ENCODE measurements around the gene TBC1D14. TPM values are rescaled to one million over a fixed set of nuclear protein-coding genes. Genes with fewer than 3 reads are reported as not detected.

TBC1D14 gene
- total and polyA plus RNA-seq, 9 of the 15 experiments (the other 6 are each of a cell fraction or from before 2014, with no cell fraction given): 2.1 to 59.6 (median 44.8) TPM

DNA sequence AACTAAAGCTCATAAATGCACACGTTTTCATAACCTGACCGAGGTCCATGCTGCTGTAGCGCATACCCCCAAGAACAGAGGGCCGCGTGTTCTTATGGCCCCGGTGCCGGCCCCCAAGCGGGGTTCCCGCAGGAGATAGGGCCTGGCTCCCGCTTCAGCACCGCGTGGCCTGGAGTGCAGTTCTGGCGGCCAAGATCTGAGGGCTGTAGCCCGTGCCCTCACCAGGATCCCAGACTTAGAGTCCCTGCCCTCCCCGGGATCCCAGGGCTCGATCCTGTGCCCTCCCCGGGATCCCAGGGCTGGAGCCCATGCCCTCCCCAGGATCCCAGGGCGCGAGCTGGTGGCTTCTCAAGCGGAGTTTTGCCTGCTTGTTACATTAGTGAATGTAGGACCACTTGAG, 159.3 kb downstream of the TBC1D14 start (continued):
- TF ChIP-seq, protein P1, sequence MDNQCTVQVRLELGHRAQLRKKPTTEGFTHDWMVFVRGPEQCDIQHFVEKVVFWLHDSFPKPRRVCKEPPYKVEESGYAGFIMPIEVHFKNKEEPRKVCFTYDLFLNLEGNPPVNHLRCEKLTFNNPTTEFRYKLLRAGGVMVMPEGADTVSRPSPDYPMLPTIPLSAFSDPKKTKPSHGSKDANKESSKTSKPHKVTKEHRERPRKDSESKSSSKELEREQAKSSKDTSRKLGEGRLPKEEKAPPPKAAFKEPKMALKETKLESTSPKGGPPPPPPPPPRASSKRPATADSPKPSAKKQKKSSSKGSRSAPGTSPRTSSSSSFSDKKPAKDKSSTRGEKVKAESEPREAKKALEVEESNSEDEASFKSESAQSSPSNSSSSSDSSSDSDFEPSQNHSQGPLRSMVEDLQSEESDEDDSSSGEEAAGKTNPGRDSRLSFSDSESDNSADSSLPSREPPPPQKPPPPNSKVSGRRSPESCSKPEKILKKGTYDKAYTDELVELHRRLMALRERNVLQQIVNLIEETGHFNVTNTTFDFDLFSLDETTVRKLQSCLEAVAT (IDR thresholded peaks at IDR 0.05): no peak
- TF ChIP-seq MAZ (CRISPR knock-in tag; conservative IDR thresholded peaks at IDR 0.05 in 1 of 2, IDR thresholded peaks at IDR 0.05 in 1 of 2) (no peak), TEAD1 (CRISPR knock-in tag; IDR thresholded peaks at IDR 0.05) (0 out of 4 replicates have a peak, but pooled peaks of 1 of the 2 experiments have one; percentile 21), MYBL2 (IDR thresholded peaks at IDR 0.05; ENCODE audit: low read depth) (no peak), MYBL2 (CRISPR knock-in tag; IDR thresholded peaks at IDR 0.05; ENCODE audit: borderline replicate concordance) (no peak), ZNF41 (CRISPR knock-in tag; conservative IDR thresholded peaks at IDR 0.05) (no peak), EP400 (IDR thresholded peaks at IDR 0.05) (0 out of 2 replicates have a peak, but pooled peaks have one; percentile 34), L3MBTL2 (IDR thresholded peaks at IDR 0.05) (peak; percentile 46), HNRNPUL1 (IDR thresholded peaks at IDR 0.05; ENCODE audit: low read length) (no peak), YY1 (IDR thresholded peaks at IDR 0.05; ENCODE audit: borderline replicate concordance in 1 of 3, control insufficient read depth in 1 of 3, extremely low read depth in 1 of 3, insufficient read depth in 3 of 3, insufficient read length in 1 of 3, insufficient replicate concordance in 2 of 3, low read depth in 1 of 3, low read length in 2 of 3) (peak in 1 of 3 experiments; percentile 20), NR3C1 (CRISPR knock-in tag; IDR thresholded peaks at IDR 0.05) (no peak), TGIF2 (CRISPR knock-in tag; IDR thresholded peaks at IDR 0.05) (no peak), ZNF507 (tag; conservative IDR thresholded peaks at IDR 0.05) (no peak), ZBED1 (IDR thresholded peaks at IDR 0.05) (no peak), DMBX1 (CRISPR knock-in tag; IDR thresholded peaks at IDR 0.05; ENCODE audit: borderline replicate concordance) (no peak), SIN3A (IDR thresholded peaks at IDR 0.05; ENCODE audit: borderline replicate concordance in 2 of 2, control insufficient read depth in 1 of 2, low read depth in 2 of 2, low read length in 2 of 2) (peak; percentile 5 to 9; a peak in 1 of 4 replicates), NFRKB (IDR thresholded peaks at IDR 0.05; ENCODE audit: low read depth) (no peak), ZNF124 (CRISPR knock-in tag; IDR thresholded peaks at IDR 0.05) (no peak), ZFP1 (CRISPR knock-in tag; IDR thresholded peaks at IDR 0.05) (no peak), ZFX (CRISPR knock-in tag; IDR thresholded peaks at IDR 0.05) (peak; percentile 53; the same call in 1 of the 2 replicates)
- TF ChIP-seq, protein P2, sequence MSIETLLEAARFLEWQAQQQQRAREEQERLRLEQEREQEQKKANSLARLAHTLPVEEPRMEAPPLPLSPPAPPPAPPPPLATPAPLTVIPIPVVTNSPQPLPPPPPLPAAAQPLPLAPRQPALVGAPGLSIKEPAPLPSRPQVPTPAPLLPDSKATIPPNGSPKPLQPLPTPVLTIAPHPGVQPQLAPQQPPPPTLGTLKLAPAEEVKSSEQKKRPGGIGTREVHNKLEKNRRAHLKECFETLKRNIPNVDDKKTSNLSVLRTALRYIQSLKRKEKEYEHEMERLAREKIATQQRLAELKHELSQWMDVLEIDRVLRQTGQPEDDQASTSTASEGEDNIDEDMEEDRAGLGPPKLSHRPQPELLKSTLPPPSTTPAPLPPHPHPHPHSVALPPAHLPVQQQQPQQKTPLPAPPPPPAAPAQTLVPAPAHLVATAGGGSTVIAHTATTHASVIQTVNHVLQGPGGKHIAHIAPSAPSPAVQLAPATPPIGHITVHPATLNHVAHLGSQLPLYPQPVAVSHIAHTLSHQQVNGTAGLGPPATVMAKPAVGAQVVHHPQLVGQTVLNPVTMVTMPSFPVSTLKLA (conservative IDR thresholded peaks at IDR 0.05): 0 out of 4 replicates have a peak, but pooled peaks of 1 of the 2 experiments have one; percentile 44
- TF ChIP-seq, protein P3, sequence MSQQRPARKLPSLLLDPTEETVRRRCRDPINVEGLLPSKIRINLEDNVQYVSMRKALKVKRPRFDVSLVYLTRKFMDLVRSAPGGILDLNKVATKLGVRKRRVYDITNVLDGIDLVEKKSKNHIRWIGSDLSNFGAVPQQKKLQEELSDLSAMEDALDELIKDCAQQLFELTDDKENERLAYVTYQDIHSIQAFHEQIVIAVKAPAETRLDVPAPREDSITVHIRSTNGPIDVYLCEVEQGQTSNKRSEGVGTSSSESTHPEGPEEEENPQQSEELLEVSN (IDR thresholded peaks at IDR 0.05; ENCODE audit: borderline replicate concordance in 1 of 2, extremely low read depth in 1 of 2, insufficient read depth in 1 of 2, insufficient read length in 1 of 2, low read depth in 1 of 2, low read length in 1 of 2, poor library complexity in 1 of 2, severe bottlenecking in 1 of 2): peak; percentile 80 to 95
- TF ChIP-seq, protein P4, sequence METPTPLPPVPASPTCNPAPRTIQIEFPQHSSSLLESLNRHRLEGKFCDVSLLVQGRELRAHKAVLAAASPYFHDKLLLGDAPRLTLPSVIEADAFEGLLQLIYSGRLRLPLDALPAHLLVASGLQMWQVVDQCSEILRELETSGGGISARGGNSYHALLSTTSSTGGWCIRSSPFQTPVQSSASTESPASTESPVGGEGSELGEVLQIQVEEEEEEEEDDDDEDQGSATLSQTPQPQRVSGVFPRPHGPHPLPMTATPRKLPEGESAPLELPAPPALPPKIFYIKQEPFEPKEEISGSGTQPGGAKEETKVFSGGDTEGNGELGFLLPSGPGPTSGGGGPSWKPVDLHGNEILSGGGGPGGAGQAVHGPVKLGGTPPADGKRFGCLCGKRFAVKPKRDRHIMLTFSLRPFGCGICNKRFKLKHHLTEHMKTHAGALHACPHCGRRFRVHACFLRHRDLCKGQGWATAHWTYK (CRISPR knock-in tag; IDR thresholded peaks at IDR 0.05): no peak

Measured in K562 (cell line).